Mesendoderm (in vitro differentiated cells): Measurements from ENCODE around the gene INPP5J.

Experiments used
- DNase-seq: peaks from one replicate; pipeline ENCODE4 v3.0.0; 2013
- H2AK5ac ChIP-seq: 2 replicates; pipeline ENCODE4 v1.6.1; 2013; ENCODE audit warnings: low read length, inconsistent platforms
- H2BK120ac ChIP-seq: 2 replicates; pipeline ENCODE4 v1.6.1; 2013; ENCODE audit warnings: low read depth, mild to moderate bottlenecking, low read length, moderate library complexity, mixed read lengths
- H2BK15ac ChIP-seq: replicated peaks from 2 replicates; pipeline ENCODE4 v1.6.1; 2013; ENCODE audit warnings: low read depth, mild to moderate bottlenecking, moderate library complexity
- H2BK5ac ChIP-seq: 2 replicates; pipeline ENCODE4 v1.6.1; 2013; ENCODE audit warnings: low read length, inconsistent platforms
- H3K18ac ChIP-seq: 2 replicates; pipeline ENCODE4 v1.6.1; 2013; ENCODE audit warnings: mild to moderate bottlenecking, low read length, mixed read lengths
- H3K23ac ChIP-seq: one replicate; pipeline ENCODE4 v1.6.1; 2013; ENCODE audit warnings: low read length
- H3K27ac ChIP-seq: 2 replicates; pipeline ENCODE4 v1.5.1; 2013; ENCODE audit warnings: low read depth, mild to moderate bottlenecking, inconsistent platforms, low read length, moderate library complexity
- H3K27me3 ChIP-seq: 2 replicates; pipeline ENCODE4 v1.6.1; 2013; ENCODE audit warnings: low read length, control low read depth, mild to moderate bottlenecking, inconsistent platforms; ENCODE audit not compliant: insufficient read depth, poor library complexity
- H3K36me3 ChIP-seq: 2 replicates; pipeline ENCODE4 v1.6.1; 2013; ENCODE audit warnings: low read length, inconsistent platforms; ENCODE audit not compliant: control insufficient read depth, insufficient read depth
- H3K4ac ChIP-seq: one replicate; pipeline ENCODE4 v1.6.1; 2013; ENCODE audit warnings: low read depth, mild to moderate bottlenecking, low read length, moderate library complexity
- H3K4me1 ChIP-seq: 2 replicates; pipeline ENCODE4 v1.6.1; 2013; ENCODE audit warnings: low read depth, low read length, inconsistent platforms; ENCODE audit not compliant: control insufficient read depth
- H3K4me2 ChIP-seq: 2 replicates; pipeline ENCODE4 v1.6.1; 2013; ENCODE audit warnings: low read length
- H3K4me3 ChIP-seq: 2 replicates; pipeline ENCODE4 v1.5.1; 2013; ENCODE audit warnings: mild to moderate bottlenecking, low read length
- H3K56ac ChIP-seq: one replicate; pipeline ENCODE4 v1.6.1; 2013; ENCODE audit warnings: low read length
- H3K79me1 ChIP-seq: 2 replicates; pipeline ENCODE4 v1.6.1; 2013; ENCODE audit warnings: low read length, inconsistent platforms
- H3K79me2 ChIP-seq: 2 replicates; pipeline ENCODE4 v1.6.1; 2013; ENCODE audit warnings: mild to moderate bottlenecking, low read length; ENCODE audit not compliant: control insufficient read depth, insufficient read depth
- H3K9ac ChIP-seq: 2 replicates; pipeline ENCODE4 v1.6.1; 2013; ENCODE audit warnings: low read length, inconsistent platforms
- H4K5ac ChIP-seq: one replicate; pipeline ENCODE4 v1.6.1; 2013; ENCODE audit warnings: low read length
- H4K8ac ChIP-seq: one replicate; pipeline ENCODE4 v1.6.1; 2013; ENCODE audit warnings: low read depth, mild to moderate bottlenecking, control low read depth, low read length, moderate library complexity
- WGBS: extraction: QIAGEN DNeasy Blood & Tissue Kit; methylation state at CpG from one replicate; pipeline ENCODE4 v1.1.7; 2013; ENCODE audit warnings: low lambda C conversion rate, missing lambda C conversion rate; ENCODE audit not compliant: insufficient coverage; ENCODE audit errors: extremely low coverage; 5-methylcytosine and 5-hydroxymethylcytosine counted together

The INPP5J gene

GRCh38 chr22:31090217-31091085 lies 32.3 kb upstream of the INPP5J start:
- Histone ChIP-seq H3K4me3 (no peak overlapping the region), H3K18ac (no peak overlapping the region), H3K4ac (no peak overlapping the region), H3K79me2 (no peaks in the 10 kb centered on the region), H4K8ac (no peak overlapping the region), H2AK5ac (no peak overlapping the region), H3K56ac (no peak overlapping the region), H3K4me1 (no peaks in the 10 kb centered on the region), H3K27ac (no peak overlapping the region), H2BK120ac (no peak overlapping the region), H3K4me2 (no peak overlapping the region), H2BK5ac (no peak overlapping the region), H3K36me3 (no peaks in the 10 kb centered on the region), H3K27me3 (no peaks in the 10 kb centered on the region), H2BK15ac (no peak overlapping the region), H3K9ac (no peak overlapping the region), H3K23ac (no peak overlapping the region), H3K79me1 (no peaks in the 10 kb centered on the region), H4K5ac (no peak overlapping the region)
- WGBS = no CpG with 5 or more reads among the region's 15 CpGs
- no peak for DNase-seq

- Histone ChIP-seq H4K8ac (no peak overlapping the region), H3K36me3 (no peaks in the 10 kb centered on the region), H4K5ac (no peak overlapping the region), H3K18ac (no peak overlapping the region), H3K4me1 (no peaks in the 10 kb centered on the region), H3K9ac (no peak overlapping the region), H2BK5ac (no peak overlapping the region), H3K4ac (no peak overlapping the region), H3K27me3 (no peaks in the 10 kb centered on the region), H2AK5ac (no peak overlapping the region), H3K79me2 (no peaks in the 10 kb centered on the region), H2BK15ac (no peak overlapping the region), H3K27ac (no peak overlapping the region), H3K4me2 (no peak overlapping the region), H3K79me1 (no peaks in the 10 kb centered on the region), H3K4me3 (no peak overlapping the region), H3K23ac (no peak overlapping the region), H2BK120ac (no peak overlapping the region), H3K56ac (no peak overlapping the region)
- no peak for DNase-seq
- no CpG with 5 or more reads among the region's 29 CpGs for WGBS
Observed at GRCh38 chr22:31091106-31091975, 31.4 kb upstream of the INPP5J start.

- no peak overlapping the region for H4K8ac ChIP-seq
- H3K27ac ChIP-seq = no peak overlapping the region
- no peak overlapping the region for H2BK5ac ChIP-seq
- no peak overlapping the region for H3K18ac ChIP-seq
- H2BK15ac ChIP-seq = no peak overlapping the region
- DNase-seq = no peak
- no peaks in the 10 kb centered on the region for H3K79me2 ChIP-seq
- no peak overlapping the region for H3K9ac ChIP-seq
- no peak overlapping the region for H3K56ac ChIP-seq
- WGBS = no CpG with 5 or more reads among the region's 9 CpGs
- H3K23ac ChIP-seq = no peak overlapping the region
- H3K4me3 ChIP-seq = no peak overlapping the region
- H2AK5ac ChIP-seq = no peak overlapping the region
- H3K4ac ChIP-seq = no peak overlapping the region
- H3K36me3 ChIP-seq = no peaks in the 10 kb centered on the region
- H3K4me1 ChIP-seq = no peaks in the 10 kb centered on the region
- H3K27me3 ChIP-seq = no peaks in the 10 kb centered on the region
- H3K79me1 ChIP-seq = no peaks in the 10 kb centered on the region
- no peak overlapping the region for H2BK120ac ChIP-seq
- no peak overlapping the region for H3K4me2 ChIP-seq
- no peak overlapping the region for H4K5ac ChIP-seq
Observed at GRCh38 chr22:31092161-31092560, 30.6 kb upstream of the INPP5J start.

GRCh38 chr22:31093086-31093850 lies 29.5 kb upstream of the INPP5J start:
- Histone ChIP-seq H3K4me2 (no peak overlapping the region), H3K27ac (no peak overlapping the region), H2BK5ac (no peak overlapping the region), H4K5ac (no peak overlapping the region), H3K4ac (no peak overlapping the region), H3K27me3 (no peaks in the 10 kb centered on the region), H3K36me3 (no peaks in the 10 kb centered on the region), H3K56ac (no peak overlapping the region), H3K9ac (no peak overlapping the region), H2BK120ac (no peak overlapping the region), H3K79me2 (no peaks in the 10 kb centered on the region), H2BK15ac (no peak overlapping the region), H3K18ac (no peak overlapping the region), H3K4me1 (no peaks in the 10 kb centered on the region), H4K8ac (no peak overlapping the region), H3K4me3 (no peak overlapping the region), H3K23ac (no peak overlapping the region), H3K79me1 (no peaks in the 10 kb centered on the region), H2AK5ac (no peak overlapping the region)
- no peak for DNase-seq
- WGBS = no CpG with 5 or more reads among the region's 33 CpGs

- Histone ChIP-seq H4K8ac (no peak overlapping the region), H3K27me3 (no peaks in the 10 kb centered on the region), H3K9ac (no peak overlapping the region), H3K27ac (no peak overlapping the region), H3K36me3 (no peaks in the 10 kb centered on the region), H2BK120ac (no peak overlapping the region), H2BK15ac (no peak overlapping the region), H3K4me3 (no peak overlapping the region), H2AK5ac (no peak overlapping the region), H3K4me1 (peaks cover 2% of the 10 kb centered on the region), H2BK5ac (no peak overlapping the region), H4K5ac (no peak overlapping the region), H3K23ac (no peak overlapping the region), H3K79me2 (no peaks in the 10 kb centered on the region), H3K18ac (no peak overlapping the region), H3K56ac (no peak overlapping the region), H3K79me1 (no peaks in the 10 kb centered on the region), H3K4ac (no peak overlapping the region), H3K4me2 (no peak overlapping the region)
- DNase-seq = no peak
- no CpG with 5 or more reads among the region's 5 CpGs for WGBS
Observed at GRCh38 chr22:31094021-31094551, 28.7 kb upstream of the INPP5J start.
